Femur (tissue), 1 donor: Measurements from ENCODE around the gene NABP1.
"Not testable (repeated sequence)": the region's sequence is repeated elsewhere in the genome, so short reads cannot be mapped to it uniquely, and the experiment has no call there.

Experiments
- DNase-seq: peaks from one replicate; pipeline ENCODE4 v3.0.0-alpha.2; 2017

The NABP1 gene, protein sequence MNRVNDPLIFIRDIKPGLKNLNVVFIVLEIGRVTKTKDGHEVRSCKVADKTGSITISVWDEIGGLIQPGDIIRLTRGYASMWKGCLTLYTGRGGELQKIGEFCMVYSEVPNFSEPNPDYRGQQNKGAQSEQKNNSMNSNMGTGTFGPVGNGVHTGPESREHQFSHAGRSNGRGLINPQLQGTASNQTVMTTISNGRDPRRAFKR

DNA sequence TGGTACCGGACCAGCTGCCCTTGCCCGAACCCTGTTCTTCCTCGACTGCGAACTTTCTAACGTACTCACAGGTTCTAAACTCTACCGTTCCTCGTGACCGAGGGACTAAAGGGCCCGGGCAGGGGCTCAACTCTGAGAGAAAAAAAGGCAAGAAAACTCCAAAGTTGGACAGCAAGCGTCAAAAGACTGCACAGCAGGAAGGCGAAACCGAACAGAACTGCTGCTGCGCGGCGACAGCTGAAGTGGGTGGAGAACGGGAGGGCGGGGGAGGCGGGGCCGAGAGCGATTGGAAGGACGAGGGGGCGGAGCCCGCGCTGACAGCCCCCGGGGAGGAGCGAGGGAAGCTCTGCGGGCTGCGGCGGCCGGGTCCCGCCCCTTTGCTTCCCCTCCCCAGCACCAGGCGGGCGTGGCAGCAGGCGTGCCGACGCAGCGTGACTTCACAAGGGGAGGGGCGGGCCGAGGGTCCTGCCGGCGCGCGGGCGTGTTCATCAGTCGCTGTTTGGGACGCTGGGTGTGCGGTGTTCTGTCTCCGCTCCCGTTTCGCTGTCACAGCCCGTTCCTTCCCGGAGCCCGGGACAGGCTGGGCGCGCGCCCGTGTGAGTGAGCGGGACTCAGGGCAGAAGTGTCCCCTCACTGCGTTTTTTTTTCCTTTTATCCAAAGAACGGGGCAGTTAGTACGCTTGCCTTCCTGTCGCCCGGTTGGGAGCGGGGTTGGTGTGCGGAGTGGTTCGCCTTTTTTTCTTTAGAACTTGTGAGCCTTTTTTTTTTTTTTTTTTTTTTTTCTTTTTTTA, at the start of gene NABP1:
NABP1 (plus strand) TSS at position 491 of the 791 bp plus-strand sequence. CDS start 479 bp downstream, outside the sequence.
- peak; percentile 99 for DNase-seq

DNA sequence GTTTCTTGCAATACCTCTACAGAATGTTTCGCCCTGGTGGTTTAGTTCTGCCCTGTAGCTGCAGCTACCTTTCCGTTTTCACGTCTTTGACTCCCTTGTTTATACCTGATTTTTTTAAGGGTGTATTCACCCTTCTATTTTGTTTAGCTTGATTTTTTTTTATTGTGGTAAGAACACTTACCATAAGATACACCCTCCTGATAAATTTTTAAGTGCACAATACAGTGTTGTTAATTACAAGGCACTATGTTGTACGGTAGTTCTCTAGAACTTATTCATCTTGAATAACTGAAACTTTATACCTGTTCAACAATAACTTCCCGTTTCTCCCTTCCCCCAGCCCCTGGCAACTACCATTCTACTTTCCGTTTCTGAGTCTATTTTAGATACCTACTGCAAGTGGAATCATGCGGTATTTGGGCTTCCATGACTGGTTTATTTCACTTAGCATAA, 48.9 kb upstream of the NABP1 start:
- DNase-seq = no peak

DNA sequence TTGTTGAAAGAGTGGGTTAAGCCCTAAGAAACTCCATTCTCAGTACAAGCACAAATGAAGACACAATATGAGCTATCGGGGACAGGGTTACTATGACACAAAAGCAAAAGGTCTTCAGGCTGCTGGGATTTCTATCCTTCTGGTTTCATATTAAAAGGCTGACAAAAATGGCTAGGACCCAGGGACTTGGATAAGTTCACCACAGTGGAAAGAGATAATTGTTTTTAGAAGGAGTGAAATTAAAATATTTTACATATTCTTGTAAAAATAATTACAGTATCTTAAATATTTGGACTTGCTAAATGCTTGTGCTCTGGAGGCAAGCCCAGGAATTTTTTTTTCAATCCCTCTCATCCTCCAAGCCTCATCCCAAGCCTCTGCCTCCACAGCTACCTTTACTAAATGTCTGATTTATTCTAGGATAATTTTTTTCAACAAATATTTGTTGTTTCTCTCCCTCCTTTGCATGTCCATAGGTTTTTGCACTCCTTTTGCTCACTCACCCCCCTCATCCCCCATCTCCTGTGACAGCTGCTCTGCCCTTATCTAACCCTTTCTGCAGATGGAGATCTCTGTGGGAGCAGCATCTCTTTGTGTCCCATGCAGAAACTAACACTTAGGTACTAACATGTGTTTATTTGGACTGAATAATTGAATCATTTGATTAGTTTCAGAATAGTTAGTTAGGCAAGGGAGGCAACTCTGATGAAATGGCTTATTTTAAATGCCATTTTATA, 47.8 kb upstream of the NABP1 start:
- no peak for DNase-seq

DNA sequence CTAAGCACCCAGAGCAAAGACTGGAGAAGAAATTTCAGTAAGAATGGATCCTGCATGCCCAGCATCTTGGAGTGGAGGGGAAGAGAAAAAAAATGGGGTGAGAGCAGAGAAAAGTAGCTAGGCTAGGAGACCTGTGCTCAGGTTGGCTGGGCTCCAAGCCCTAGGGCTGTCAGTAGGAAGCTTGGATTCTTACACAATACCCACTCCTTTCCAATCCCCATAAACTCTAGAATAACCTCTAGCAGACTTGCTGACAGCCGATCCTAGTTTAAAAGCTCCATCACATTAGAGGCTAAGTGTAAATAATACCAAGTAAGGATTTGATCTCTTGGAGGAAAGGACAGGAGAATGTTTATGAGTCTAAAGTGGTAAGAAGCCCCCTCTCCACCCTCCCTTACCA, 46.2 kb upstream of the NABP1 start:
- no peak for DNase-seq

DNA sequence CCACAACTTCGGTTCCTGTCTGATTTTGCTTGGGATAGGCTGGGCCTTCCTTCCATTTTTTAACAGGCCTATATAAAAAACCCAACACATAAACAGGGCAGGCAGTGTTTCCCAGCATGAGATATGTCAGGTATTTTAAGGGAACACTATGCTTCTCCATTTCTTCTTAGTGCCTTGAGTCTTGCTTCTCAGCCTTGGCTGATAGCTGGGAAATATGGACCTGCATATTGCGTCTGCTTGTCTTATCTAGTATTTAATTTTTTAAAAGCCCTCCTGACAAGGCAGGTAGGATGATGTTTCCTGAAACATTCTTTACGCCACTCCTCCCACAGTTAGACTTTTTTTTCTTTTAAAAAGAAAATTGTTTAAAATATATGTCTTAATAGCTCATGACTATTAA, 45.5 kb upstream of the NABP1 start:
- DNase-seq = no peak

DNA sequence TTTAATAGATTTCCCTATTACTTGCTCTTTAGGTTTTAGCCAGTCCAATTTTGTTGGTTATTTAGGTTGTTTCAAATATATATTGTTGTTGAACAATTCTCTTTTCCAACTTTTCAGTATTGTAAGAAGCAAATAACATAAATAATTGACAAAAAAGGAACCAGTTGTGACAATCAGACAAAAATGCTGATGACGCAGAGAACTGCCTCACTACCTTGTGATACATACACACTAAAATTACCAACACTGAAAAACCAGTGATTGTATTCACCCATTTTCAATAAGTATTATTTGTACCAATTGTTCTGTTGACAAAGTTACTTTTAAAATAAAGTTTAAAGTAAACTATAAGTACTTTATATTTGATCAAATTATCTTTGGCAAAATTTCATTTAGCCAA, 43.1 kb upstream of the NABP1 start:
- DNase-seq = no peak

DNA sequence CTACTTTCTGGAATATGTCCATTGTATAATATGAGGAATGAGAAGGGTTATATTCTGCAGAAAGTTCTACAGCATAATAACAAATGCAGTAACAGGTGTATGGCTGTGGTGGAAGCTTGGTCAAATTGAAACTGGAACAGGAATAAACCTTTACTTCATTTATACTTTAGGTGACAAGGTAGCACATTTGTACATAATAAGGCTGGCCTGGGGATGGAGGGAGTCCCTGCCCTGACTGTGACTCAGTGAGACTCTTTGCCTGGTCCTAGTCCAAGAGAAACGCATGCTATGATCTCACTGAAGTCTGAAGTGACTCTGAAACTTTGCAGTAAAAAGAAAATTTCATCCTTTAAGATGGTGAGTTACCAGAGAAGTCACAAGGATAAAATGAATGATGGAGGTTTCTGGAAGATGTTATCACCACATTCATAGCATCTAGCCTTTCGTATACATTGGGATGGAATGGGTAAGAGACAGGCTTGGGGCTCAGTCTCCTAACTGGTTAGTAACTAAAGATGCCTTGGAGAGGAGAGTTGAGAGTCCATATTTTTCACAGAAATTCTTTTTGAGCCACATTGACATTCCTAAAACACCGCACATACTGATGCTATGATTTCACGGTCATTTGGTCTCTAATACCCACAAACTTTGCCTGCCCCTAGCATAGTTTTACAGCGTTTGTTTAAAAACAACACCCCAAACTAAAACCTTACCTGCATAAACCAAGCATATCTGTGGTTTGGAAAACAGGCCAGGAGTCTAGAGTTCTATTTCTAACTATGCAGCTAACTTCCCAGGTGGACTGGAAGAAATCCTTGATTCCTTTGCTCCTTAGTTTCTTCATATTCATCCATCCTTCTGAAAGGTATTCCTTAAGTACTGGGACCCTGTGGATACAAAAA, 42.4 kb upstream of the NABP1 start:
- DNase-seq = no peak

DNA sequence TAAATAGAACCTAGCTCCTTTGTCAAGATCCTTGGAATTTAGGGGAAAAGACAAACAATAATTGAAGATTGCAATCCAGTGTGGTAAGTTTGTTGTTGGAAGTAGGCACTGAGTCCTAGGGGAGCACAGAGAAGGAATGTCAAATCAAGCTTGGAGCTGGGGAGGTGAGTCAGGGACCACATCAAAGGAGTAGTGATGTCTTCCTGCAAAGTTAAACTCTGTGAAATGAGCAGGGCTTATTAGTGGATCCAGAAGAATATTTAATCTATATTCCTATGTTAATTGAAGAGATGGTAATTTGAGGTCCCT, 41.7 kb upstream of the NABP1 start:
- no peak for DNase-seq

DNA sequence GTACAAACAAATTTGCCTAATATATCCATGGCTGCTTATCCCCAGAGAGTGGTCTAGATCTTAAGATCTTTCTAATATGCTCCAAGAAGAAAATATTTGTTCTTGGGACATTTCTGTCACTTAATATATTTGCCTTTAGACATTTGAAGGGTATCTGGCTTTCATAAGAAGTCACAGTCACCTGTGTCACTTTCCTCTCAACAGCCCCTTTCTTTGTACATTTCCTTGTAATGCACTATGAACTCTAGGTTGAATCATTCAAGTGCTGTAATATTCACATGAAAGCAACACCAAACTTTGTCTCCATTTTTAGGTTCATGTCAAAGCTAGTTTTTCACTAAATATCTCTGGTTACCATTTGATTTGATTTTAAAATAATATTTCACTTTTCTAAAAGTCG, 41.4 kb upstream of the NABP1 start:
- DNase-seq = no peak

DNA sequence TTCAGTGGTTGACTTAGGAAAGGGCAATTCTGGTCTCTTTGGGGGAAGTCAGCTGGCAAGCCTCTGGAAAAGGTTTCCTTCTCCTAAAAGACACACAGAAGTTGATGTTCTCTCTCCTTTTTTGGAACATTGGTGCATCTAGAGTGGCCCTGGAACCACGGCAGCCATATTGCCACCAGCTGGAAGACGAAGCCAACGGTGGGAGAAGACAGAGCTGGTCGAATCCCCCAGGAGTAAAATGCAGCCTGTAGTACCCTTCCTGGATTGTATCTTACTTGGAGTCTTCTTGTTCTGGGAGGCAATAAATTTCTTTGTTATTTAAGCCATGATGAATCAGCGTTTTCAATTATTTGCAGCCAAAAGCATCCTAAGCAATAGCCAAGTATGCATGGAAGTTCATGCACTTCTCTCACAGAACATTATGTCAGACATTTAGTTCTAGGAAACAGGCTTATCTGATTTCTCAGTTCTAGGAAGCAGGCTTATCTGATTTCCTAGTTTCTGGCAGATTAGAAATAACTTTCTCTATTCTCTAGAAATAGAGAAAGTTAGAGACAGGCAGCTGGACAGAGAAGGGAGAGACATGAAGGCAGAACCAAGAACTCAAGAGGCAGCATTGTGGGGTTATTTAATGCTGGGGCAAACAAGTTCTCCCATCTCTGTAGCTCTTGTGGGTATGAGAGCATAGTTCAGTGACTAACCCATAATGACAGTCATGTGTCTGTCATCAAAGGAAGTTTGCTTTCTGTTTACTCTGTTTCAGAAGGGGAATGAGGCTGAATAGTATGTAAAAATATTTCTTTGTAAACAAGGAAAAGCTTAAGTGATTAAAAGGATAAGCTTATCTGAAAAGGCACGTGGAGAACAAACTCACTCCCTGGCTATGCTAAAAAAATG, 40.5 kb upstream of the NABP1 start:
- DNase-seq = no peak

DNA sequence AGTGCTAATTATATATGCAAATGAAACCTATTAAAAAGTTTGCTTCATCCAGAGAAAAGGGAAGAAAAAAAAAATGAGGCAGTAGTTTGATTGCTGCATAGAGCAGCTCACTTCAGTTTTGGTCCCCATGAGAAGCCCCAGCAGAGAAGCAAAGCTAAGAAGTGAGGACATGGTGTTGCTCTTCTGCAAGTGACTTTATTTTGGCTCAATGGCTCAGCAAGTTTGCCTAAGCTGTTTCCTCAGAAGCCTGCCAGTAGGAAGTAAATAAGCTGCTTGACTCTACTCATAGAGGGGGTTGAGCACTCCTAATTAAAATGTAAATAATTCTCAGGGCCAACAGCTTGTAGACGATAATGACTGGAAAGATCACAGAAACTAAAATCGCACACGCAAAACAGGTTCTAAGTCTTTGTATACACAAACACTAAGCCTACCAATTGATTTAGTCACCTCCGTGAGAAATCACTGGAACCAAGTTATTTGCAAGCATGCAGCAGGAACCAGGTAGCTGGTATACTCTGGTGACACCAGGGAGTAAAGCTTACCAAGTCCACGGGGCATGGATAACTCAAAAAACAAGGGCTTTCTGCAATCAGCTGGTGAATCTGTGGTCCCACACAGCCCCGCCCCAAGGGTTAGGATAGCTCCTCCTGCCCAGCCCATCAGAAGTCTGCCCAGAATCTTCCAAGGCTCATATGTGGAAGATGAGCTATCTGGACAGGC, 39.7 kb upstream of the NABP1 start:
- no peak for DNase-seq

DNA sequence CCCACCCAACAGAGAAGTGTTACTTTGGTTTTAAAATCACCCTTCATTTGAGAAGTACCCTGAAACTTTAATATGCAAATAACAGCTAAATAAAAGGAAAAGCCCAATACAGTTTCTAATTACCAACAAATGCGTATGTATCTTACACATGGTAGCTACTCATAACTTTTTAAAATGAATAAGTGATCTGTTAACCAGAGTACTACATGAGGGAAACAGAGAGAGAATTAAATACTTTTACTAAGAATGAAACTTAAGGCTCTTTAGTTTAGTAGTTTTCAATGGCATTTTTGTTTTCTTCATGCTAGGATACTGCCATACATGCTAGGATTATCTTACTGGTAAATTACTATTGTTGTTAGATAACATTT, 39.1 kb upstream of the NABP1 start:
- no peak for DNase-seq

DNA sequence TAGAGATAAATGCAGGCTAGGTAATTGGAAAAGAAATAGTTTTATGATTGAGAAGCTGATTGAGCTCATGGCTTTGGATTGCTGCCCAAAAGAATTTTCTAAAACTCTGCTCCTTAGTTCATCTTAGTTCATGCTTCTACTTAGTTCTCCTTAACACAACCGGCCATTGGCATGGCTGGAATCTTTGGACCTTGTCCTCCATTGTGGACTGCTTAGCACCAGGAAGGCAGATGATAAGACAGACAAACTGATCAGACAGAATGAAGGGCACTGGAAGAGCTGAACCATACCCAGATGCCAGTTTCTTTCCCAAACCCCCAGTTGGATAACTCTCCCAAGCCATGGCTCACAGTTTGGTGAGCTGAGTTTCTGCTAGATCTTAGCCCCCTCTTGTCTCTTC, 36.3 kb upstream of the NABP1 start:
- no peak for DNase-seq

DNA sequence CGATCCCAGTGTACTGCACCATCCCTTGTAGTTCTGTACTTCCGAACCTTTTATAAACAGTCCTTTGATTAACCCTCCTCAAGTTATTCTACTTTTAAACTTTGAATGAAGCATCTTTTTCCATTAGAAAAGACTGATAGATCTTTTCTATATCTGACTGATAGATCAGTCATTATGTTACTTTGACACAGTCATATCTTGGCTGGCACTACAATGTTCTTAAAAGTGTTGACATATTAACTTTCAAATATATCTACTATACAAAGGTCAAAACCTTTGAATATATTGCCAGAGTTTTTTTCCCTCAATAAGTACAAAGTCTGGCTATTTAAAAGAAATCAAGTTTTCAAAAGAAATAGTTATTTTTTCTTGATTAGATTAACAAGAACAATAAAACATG, 35.4 kb upstream of the NABP1 start:
- DNase-seq = no peak

DNA sequence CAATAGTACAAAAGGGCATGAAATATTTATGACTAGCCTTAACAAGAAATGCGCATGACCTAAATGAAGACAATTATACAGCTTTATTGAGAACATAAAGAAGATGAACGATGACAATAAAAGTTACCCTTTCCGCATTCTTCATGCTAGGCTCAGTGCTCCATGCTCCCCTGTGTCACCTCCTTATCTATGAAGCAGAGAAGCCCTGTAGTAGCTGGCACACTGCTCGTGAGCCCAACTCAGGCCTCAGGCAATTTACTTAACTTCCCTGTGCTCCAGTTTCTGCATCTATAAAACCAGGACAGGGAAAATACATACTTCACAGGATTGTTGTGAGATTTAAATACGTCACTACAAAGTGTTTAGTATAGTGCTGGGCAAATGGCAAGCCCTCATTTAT, 34.5 kb upstream of the NABP1 start:
- DNase-seq = no peak

DNA sequence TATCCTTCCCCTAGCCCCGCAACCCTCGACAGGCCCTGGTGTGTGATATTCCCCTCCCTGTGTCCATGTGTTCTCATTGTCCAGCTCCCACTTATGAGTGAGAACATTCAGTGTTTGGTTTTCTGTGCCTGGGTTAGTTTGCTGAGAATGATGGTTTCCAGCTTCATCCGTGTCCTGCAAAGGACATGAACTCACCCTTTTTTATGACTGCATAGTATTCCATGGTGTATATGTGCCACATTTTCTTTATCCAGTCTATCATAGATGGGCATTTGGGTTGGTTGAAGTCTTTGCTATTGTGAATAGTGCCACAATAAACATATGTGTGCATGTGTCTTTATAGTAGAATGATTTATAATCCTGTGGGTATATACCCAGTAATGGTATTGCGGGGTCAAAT, 33.3 kb upstream of the NABP1 start:
- DNase-seq = not testable (repeated sequence)

DNA sequence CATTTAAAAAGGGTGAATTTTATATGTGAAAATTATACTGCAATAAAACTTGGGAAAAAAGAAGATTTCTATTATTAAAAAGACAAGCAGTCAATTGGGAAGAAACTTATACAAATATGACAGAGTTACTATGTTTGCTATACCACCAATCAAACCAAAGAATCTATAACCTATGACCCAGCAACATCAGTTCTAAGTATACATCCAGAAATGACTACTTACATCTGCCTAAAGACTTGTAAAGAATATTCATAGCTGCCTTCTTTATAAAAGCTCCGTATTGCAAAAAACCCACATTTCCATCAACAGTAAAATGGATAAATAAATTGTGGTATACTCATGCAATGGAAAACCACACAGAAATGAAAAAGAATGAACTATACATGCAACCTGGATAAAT, 32.9 kb upstream of the NABP1 start:
- DNase-seq = no peak

DNA sequence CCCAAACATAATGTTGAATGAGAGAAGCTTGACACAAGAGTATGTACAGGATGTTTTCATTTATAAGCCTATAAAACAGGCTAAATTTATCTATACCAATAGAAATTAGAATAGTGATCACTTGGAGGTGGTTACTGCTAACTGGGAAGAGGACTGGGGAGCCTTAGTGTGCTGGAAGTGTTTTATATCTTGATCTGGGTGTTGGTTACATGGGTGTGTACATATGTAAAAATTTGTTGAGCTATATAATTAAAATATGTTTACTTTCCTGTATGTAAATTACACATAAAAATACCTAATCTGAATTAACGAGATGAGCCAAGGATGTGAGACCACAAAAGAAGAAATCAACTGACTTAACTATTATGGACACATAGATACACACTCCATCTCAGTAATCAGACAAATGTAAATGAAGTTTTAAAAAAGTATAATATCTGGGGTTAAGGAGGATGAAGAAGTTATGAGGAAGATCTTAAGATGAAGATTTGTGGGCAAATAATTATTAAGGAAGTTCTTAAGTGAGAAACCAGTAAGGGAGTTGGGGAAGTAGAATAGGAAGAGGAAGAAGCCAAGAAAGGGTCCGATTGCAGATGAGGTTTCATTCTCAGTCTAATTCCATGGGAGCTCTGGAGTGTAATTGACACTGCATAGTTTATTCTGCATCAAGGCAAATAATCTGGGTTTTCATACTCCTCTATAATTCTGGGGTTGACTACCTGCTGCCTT, 32.3 kb upstream of the NABP1 start:
- no peak for DNase-seq

DNA sequence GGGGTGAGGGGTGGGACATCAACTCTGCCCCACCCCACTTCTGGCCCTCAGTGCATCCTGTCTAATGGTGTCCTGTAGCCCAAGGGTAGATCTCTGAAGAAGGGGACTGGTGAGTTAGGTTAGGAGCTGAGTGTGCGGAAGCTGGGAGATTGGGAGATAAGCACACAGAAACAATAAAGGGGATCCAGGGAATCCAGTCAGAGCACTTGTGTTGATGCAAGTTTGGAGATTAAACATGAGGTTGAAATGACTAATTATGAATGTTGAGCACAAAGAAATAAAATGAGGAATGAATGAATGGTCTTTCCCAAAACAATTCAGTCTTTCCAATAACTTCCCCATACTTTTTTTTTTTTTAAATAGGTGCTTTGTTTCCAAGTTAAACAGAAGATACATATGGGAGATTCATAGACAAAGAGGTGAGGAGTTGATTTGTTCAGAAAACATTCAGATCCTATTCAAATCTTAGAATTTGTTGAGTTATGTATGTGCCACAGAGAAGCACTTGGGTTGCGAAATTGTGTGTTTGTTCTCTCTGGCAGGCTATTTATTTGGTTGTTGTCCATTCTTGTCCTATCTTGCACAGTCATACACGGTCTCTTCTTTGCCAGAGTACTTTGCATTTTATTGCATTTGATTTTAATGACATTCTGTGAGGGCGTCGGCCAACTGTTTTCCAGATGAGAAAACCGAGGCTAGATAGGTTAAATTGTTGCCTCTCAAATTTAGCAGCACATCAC, 31.6 kb upstream of the NABP1 start:
- DNase-seq = no peak

DNA sequence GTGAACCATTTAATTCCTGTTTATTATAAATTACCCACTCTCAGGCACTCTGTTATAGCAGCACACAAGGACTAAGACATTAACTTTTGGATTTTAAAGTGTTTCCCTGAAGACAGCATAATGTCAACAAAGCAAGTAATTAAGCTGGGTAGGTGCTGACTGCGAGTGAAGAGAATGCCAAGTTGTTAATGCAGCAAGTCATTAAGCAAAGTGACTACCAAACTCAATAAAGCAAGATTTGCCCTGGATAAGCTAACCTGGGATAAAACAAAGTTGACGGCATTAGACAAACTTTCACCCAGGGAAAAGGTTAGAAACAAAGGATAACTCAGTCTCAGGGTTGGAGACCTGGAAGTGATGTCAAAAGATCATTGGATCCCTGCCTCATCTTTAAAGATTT, 28.4 kb upstream of the NABP1 start:
- no peak for DNase-seq
